MM.1S (cell line): ENCODE results near the gene RPL29.

Source experiments
- DNase-seq: peaks from one replicate; pipeline ENCODE4 v3.0.0-alpha.2; 2015
- H2AFZ ChIP-seq: fragments of 300-600 bp; sonication (generic); 2 replicates; pipeline ENCODE4 v1.6.0; 2016; ENCODE audit warnings: antibody characterized with exemption, low read length
- H3F3A ChIP-seq: fragments of 300-600 bp; sonication (generic); 2 replicates; pipeline ENCODE4 v1.6.1; 2016; ENCODE audit warnings: mild to moderate bottlenecking, antibody characterized with exemption, low read length, moderate library complexity, mixed read lengths; ENCODE audit not compliant: insufficient read depth
- H3K27ac ChIP-seq: fragments of 300-600 bp; sonication (generic); 2 replicates; pipeline ENCODE4 v1.5.1; 2016; ENCODE audit warnings: mild to moderate bottlenecking, low read length
- H3K27me3 ChIP-seq: fragments of 300-600 bp; sonication (generic); replicated peaks from 2 replicates; pipeline ENCODE4 v1.6.0; 2016; ENCODE audit warnings: low read length; ENCODE audit not compliant: insufficient read depth
- H3K36me3 ChIP-seq: fragments of 300-600 bp; sonication (generic); replicated peaks from 2 replicates; pipeline ENCODE4 v1.6.1; 2016; ENCODE audit warnings: mild to moderate bottlenecking, low read length, mixed read lengths; ENCODE audit not compliant: insufficient read depth
- H3K4me1 ChIP-seq: fragments of 300-600 bp; sonication (generic); 2 replicates; pipeline ENCODE4 v1.6.1; 2016; ENCODE audit warnings: low read length, mixed read lengths
- H3K4me2 ChIP-seq: fragments of 300-600 bp; sonication (generic); 2 replicates; pipeline ENCODE4 v1.6.0; 2016; ENCODE audit warnings: low read depth, low read length
- H3K4me3 ChIP-seq: fragments of 300-600 bp; sonication (generic); 2 replicates; pipeline ENCODE4 v1.5.1; 2016; ENCODE audit warnings: low read length, mixed read lengths
- H3K79me2 ChIP-seq: fragments of 300-600 bp; sonication (generic); 2 replicates; pipeline ENCODE4 v1.6.1; 2016; ENCODE audit warnings: mixed run types, low read length, mixed read lengths
- H3K9ac ChIP-seq: fragments of 300-600 bp; sonication (generic); 2 replicates; pipeline ENCODE4 v1.6.1; 2016; ENCODE audit warnings: low read length, mixed read lengths
- H3K9me2 ChIP-seq: fragments of 300-600 bp; sonication (generic); replicated peaks from 2 replicates; pipeline ENCODE4 v1.6.1; 2016; ENCODE audit warnings: mild to moderate bottlenecking, low read length, mixed read lengths; ENCODE audit not compliant: insufficient read depth
- H3K9me3 ChIP-seq: fragments of 300-600 bp; sonication (generic); replicated peaks from 2 replicates; pipeline ENCODE4 v1.6.1; 2016; ENCODE audit warnings: mild to moderate bottlenecking, low read length, mixed read lengths; ENCODE audit not compliant: insufficient read depth
- H4K20me1 ChIP-seq: fragments of 300-600 bp; sonication (generic); 2 replicates; pipeline ENCODE4 v1.6.1; 2016; ENCODE audit warnings: mild to moderate bottlenecking, low read length, moderate library complexity, mixed read lengths; ENCODE audit not compliant: insufficient read depth
- CTCF ChIP-seq: fragments of 300-600 bp; sonication (generic); IDR thresholded peaks from 2 replicates; pipeline ENCODE4 v1.5.1; 2016; ENCODE audit warnings: antibody characterized with exemption, low read length, mixed read lengths
- EZH2 ChIP-seq: fragments of 300-600 bp; sonication (generic); optimal IDR thresholded peaks from 2 replicates; pipeline ENCODE3; 2017; ENCODE audit warnings: low read depth, mild to moderate bottlenecking, antibody characterized with exemption, low read length, mixed read lengths
- EZH2phosphoT487 ChIP-seq: fragments of 300-600 bp; sonication (generic); IDR thresholded peaks from 2 replicates; pipeline ENCODE4 v1.6.1; 2018; ENCODE audit warnings: antibody characterized with exemption, low read length

RPL29 gene

GRCh38 chr3:51961602-51962569, 33.8 kb downstream of the RPL29 start:
- Histone ChIP-seq H2AFZ (no peak overlapping the region), H3F3A (no peaks in the 10 kb centered on the region), H3K9me2 (no peaks in the 10 kb centered on the region), H3K4me2 (no peak overlapping the region), H3K27ac (no peak overlapping the region), H4K20me1 (no peaks in the 10 kb centered on the region), H3K79me2 (no peaks in the 10 kb centered on the region), H3K4me1 (no peaks in the 10 kb centered on the region), H3K9me3 (no peaks in the 10 kb centered on the region), H3K36me3 (no peaks in the 10 kb centered on the region), H3K9ac (no peak overlapping the region), H3K27me3 (no peaks in the 10 kb centered on the region), H3K4me3 (no peak overlapping the region)
- TF ChIP-seq EZH2phosphoT487 (no peak), EZH2 (no peak), CTCF (no peak)
- DNase-seq: no peak

GRCh38 chr3:51961011-51961410, 34.7 kb downstream of the RPL29 start:
- no peak overlapping the region for H3K4me2 ChIP-seq
- H2AFZ ChIP-seq: no peak overlapping the region
- H4K20me1 ChIP-seq: no peaks in the 10 kb centered on the region
- no peaks in the 10 kb centered on the region for H3K4me1 ChIP-seq
- no peaks in the 10 kb centered on the region for H3F3A ChIP-seq
- H3K27me3 ChIP-seq: no peaks in the 10 kb centered on the region
- no peaks in the 10 kb centered on the region for H3K9me3 ChIP-seq
- H3K36me3 ChIP-seq: no peaks in the 10 kb centered on the region
- no peak for TF ChIP-seq EZH2
- no peak for TF ChIP-seq EZH2phosphoT487
- no peak for TF ChIP-seq CTCF
- DNase-seq: no peak
- no peaks in the 10 kb centered on the region for H3K79me2 ChIP-seq
- H3K9ac ChIP-seq: no peak overlapping the region
- H3K27ac ChIP-seq: no peak overlapping the region
- H3K9me2 ChIP-seq: no peaks in the 10 kb centered on the region
- no peak overlapping the region for H3K4me3 ChIP-seq

GRCh38 chr3:51960386-51960785, 35.3 kb downstream of the RPL29 start:
- Histone ChIP-seq H3K4me3 (no peak overlapping the region), H4K20me1 (no peaks in the 10 kb centered on the region), H3K36me3 (no peaks in the 10 kb centered on the region), H3K4me2 (no peak overlapping the region), H3K79me2 (no peaks in the 10 kb centered on the region), H3F3A (no peaks in the 10 kb centered on the region), H3K9ac (no peak overlapping the region), H3K4me1 (no peaks in the 10 kb centered on the region), H3K27me3 (0 out of 2 replicates have a peak, but pooled peaks cover under 1% of the 10 kb centered on the region), H3K27ac (no peak overlapping the region), H2AFZ (no peak overlapping the region), H3K9me2 (no peaks in the 10 kb centered on the region), H3K9me3 (no peaks in the 10 kb centered on the region)
- TF ChIP-seq EZH2: no peak
- TF ChIP-seq EZH2phosphoT487: no peak
- no peak for TF ChIP-seq CTCF
- DNase-seq: no peak
